HCT116 (cell line): ENCODE measurements around the gene HSPA9. TPM values are rescaled to one million over a fixed set of nuclear protein-coding genes. Genes with fewer than 3 reads are reported as not detected.

Experiments used
- ATAC-seq: fragments of 200-7000 bp; cut with Tn5 transposase; 2 replicates; pipeline ENCODE4 v1.9.1; 2020; ENCODE audit warnings: mild to moderate bottlenecking, moderate library complexity
- BruUV-seq: library from RNA; stranded (reverse); fragments of 400-500 nt; replicated peaks from 2 replicates; lab custom pipeline; 2021; lab: Mats Ljungman, UMichigan
- CTCF ChIA-PET: fragments of 300-600 bp; sonication (Branson Sonifier 250); formaldehyde crosslinking; loops from one replicate; lab custom pipeline; 2021; ENCODE audit warnings: antibody characterized with exemption; lab: Charles Lee
- POLR2A ChIA-PET: fragments of 300-600, 350-600 bp; sonication (Branson Sonifier 250); formaldehyde crosslinking; loops from one replicate; lab custom pipeline; 2021; ENCODE audit warnings: antibody characterized with exemption; lab: Charles Lee
- RAD21 ChIA-PET, 2 experiments: fragments of 300-600 bp; sonication (Branson Sonifier 250); formaldehyde crosslinking; loops; one replicate each; lab custom pipeline; 2023; ENCODE audit warnings: low total read pairs in 2 of 2; ENCODE audit not compliant: uncharacterized antibody in 2 of 2, unreplicated experiment in 2 of 2, low non-redundant PET in 1 of 2; lab: Charles Lee
- DNase-seq: peaks from one replicate; pipeline ENCODE4 v3.0.0-alpha.2; 2010; ENCODE audit warnings: low read depth, low spot score
- H2AFZ ChIP-seq: fragments of 200-600 bp; shearing (Covaris generic), sonication (generic); 2 replicates; pipeline ENCODE4 v1.6.1; 2017; ENCODE audit warnings: low read depth, mixed run types, mixed read lengths, antibody characterized with exemption, low read length; ENCODE audit not compliant: poor library complexity, severe bottlenecking
- H3K27ac ChIP-seq: 2 replicates; pipeline ENCODE4 v1.5.1; 2012; ENCODE audit warnings: low read depth, low read length
- H3K27me3 ChIP-seq: fragments of 200-600 bp; sonication (generic); 2 replicates; pipeline ENCODE4 v1.6.1; 2016; ENCODE audit warnings: mixed run types, low read length, mixed read lengths; ENCODE audit not compliant: insufficient read depth
- H3K36me3 ChIP-seq, 2 experiments: fragments of 200-500 bp in 1 of 2; fragments of 200-600 bp in 1 of 2; sonication (Bioruptor generic) in 1 of 2; sonication (generic) in 1 of 2; 2 replicates each; pipeline versions ENCODE4 v1.5.1 to v1.6.1; 2014 to 2016; ENCODE audit warnings: low read length in 2 of 2, inconsistent platforms in 1 of 2, mixed read lengths in 1 of 2, mixed run types in 1 of 2; ENCODE audit not compliant: insufficient read depth in 2 of 2, control insufficient read depth in 1 of 2
- H3K4me1 ChIP-seq, 2 experiments: fragments of 200-600 bp in 1 of 2; sonication (generic) in 1 of 2; 2 replicates each; pipeline versions ENCODE4 v1.5.1 to v1.6.1; 2012 to 2017; ENCODE audit warnings: low read length in 2 of 2, inconsistent platforms in 1 of 2, mild to moderate bottlenecking in 1 of 2, mixed read lengths in 1 of 2, mixed run types in 1 of 2, moderate library complexity in 1 of 2; ENCODE audit not compliant: insufficient read depth in 2 of 2, control insufficient read depth in 1 of 2
- H3K4me2 ChIP-seq: fragments of 200-600 bp; sonication (generic); 2 replicates; pipeline ENCODE4 v1.6.1; 2017; ENCODE audit warnings: mixed run types, low read length, mixed read lengths
- H3K4me3 ChIP-seq, 2 experiments: fragments of 200-600 bp in 1 of 2; sonication (generic) in 1 of 2; replicated peaks in 1 of 2; 2 replicates each; pipeline ENCODE4 v1.5.1; 2011 to 2016; ENCODE audit warnings: low read length in 2 of 2, control low read depth in 1 of 2, low read depth in 1 of 2, mild to moderate bottlenecking in 1 of 2, mixed read lengths in 1 of 2, mixed run types in 1 of 2
- H3K79me2 ChIP-seq: fragments of 200-600 bp; sonication (generic); 2 replicates; pipeline ENCODE4 v1.6.1; 2017; ENCODE audit warnings: mild to moderate bottlenecking, mixed run types, low read length, moderate library complexity, mixed read lengths; ENCODE audit not compliant: insufficient read depth
- H3K9ac ChIP-seq: fragments of 200-600 bp; sonication (generic); 2 replicates; pipeline ENCODE4 v1.6.1; 2016; ENCODE audit warnings: low read length, mixed read lengths
- H3K9me2 ChIP-seq: fragments of 200-600 bp; sonication (generic), shearing (Covaris generic); 2 replicates; pipeline ENCODE4 v1.6.1; 2017; ENCODE audit warnings: mixed run types, mild to moderate bottlenecking, moderate library complexity; ENCODE audit not compliant: insufficient read depth
- H3K9me3 ChIP-seq, 2 experiments: fragments of 200-500 bp in 1 of 2; fragments of 200-600 bp in 1 of 2; sonication (Bioruptor generic) in 1 of 2; sonication (generic) in 1 of 2; 2 replicates each; pipeline ENCODE4 v1.6.1; 2014 to 2017; ENCODE audit warnings: low read length in 2 of 2, mixed read lengths in 2 of 2, inconsistent platforms in 1 of 2, low read depth in 1 of 2, mild to moderate bottlenecking in 1 of 2, mixed run types in 1 of 2, moderate library complexity in 1 of 2; ENCODE audit not compliant: control insufficient read depth in 1 of 2, insufficient read depth in 1 of 2
- H4K20me1 ChIP-seq: fragments of 200-600 bp; sonication (generic), shearing (Covaris generic); 2 replicates; pipeline ENCODE4 v1.6.1; 2017; ENCODE audit warnings: mixed run types, mild to moderate bottlenecking, moderate library complexity; ENCODE audit not compliant: insufficient read depth
- CEBPB ChIP-seq: IDR thresholded peaks from 2 replicates; pipeline ENCODE4 v1.6.1; 2012; ENCODE audit warnings: low read depth
- EGR1 ChIP-seq: IDR thresholded peaks from 2 replicates; pipeline ENCODE4 v1.6.1; 2012; ENCODE audit warnings: low read depth
- EZH2phosphoT487 ChIP-seq: fragments of 200-600 bp; IDR thresholded peaks from 2 replicates; pipeline ENCODE4 v1.6.1; 2018; ENCODE audit warnings: antibody characterized with exemption, borderline replicate concordance
- JUND ChIP-seq: IDR thresholded peaks from 2 replicates; pipeline ENCODE4 v1.6.1; 2012
- POLR2A ChIP-seq: IDR thresholded peaks from 2 replicates; pipeline ENCODE4 v1.7.0; 2011; ENCODE audit warnings: borderline replicate concordance; ENCODE audit not compliant: insufficient read depth, insufficient read length; ENCODE audit errors: extremely low read depth
- SP1 ChIP-seq: IDR thresholded peaks from 2 replicates; pipeline ENCODE4 v1.6.1; 2012; ENCODE audit warnings: low read depth
- SRF ChIP-seq: IDR thresholded peaks from 2 replicates; pipeline ENCODE4 v1.6.1; 2012; ENCODE audit warnings: low read depth
- intact Hi-C: fragments of 100-400 bp; cut with micrococcal nuclease; formaldehyde crosslinking; loops from 2 replicates; pipeline ENCODE4 v1.10.0; 2022
- total RNA-seq: library from RNA; stranded (reverse); gene quantifications from one replicate; pipeline ENCODE4 v1.2.1, GENCODE V29; 2021; ENCODE audit not compliant: unreplicated experiment
- TF ChIP-seq, protein P1 (sequence below): IDR thresholded peaks from 2 replicates; pipeline ENCODE4 v1.6.1; 2011; ENCODE audit warnings: mild to moderate bottlenecking, low read length, moderate library complexity; ENCODE audit not compliant: insufficient replicate concordance; ENCODE audit errors: extremely low read depth
- TF ChIP-seq, protein P2 (sequence below): IDR thresholded peaks from 2 replicates; pipeline ENCODE4 v1.6.1; 2012
- TF ChIP-seq, protein P3 (sequence below): IDR thresholded peaks from 2 replicates; pipeline ENCODE4 v1.6.1; 2012
- TF ChIP-seq, protein P4 (sequence below): IDR thresholded peaks from 2 replicates; pipeline ENCODE4 v1.6.1; 2012; ENCODE audit warnings: low read depth

The HSPA9 gene
- total RNA-seq, 1 experiment from 2014 or later: 486 TPM

DNA sequence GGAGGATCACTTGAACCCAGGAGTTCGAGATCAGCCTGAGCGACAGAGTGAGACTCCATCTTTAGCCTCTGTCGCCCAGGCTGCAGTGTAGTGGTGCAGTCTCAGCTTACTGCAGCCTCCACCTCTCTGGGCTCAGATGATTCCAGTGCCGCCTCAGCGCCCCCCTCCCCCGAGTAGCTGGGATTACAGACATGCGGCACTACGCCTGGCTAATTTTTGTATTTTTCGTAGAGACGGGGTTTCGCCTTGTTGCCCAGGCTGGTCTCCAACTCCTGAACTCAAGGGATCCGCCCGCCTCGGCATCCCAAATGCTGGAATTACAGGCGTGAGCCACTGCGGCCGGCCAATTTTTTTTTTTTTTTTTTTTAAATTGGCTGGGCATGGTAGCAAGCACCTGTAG, 2.3 kb upstream of the HSPA9 start:
- CTCF ChIA-PET: interaction anchor here (1.2 kb wide), 1 partner anchor 212 kb away, joined by 3 read pairs; no protein-coding TSS in a partner anchor
- H3K27ac ChIP-seq: no peak overlapping the region
- intact Hi-C loops: loop anchor here (5.0 kb wide), 1 partner anchor 815 kb away; no protein-coding TSS in a partner anchor

More for the DNA sequence above, 2.3 kb upstream of the HSPA9 start:
- DNase-seq (no peak), ATAC-seq (no peak)
- TF ChIP-seq POLR2A: no peak
- TF ChIP-seq, protein P1, sequence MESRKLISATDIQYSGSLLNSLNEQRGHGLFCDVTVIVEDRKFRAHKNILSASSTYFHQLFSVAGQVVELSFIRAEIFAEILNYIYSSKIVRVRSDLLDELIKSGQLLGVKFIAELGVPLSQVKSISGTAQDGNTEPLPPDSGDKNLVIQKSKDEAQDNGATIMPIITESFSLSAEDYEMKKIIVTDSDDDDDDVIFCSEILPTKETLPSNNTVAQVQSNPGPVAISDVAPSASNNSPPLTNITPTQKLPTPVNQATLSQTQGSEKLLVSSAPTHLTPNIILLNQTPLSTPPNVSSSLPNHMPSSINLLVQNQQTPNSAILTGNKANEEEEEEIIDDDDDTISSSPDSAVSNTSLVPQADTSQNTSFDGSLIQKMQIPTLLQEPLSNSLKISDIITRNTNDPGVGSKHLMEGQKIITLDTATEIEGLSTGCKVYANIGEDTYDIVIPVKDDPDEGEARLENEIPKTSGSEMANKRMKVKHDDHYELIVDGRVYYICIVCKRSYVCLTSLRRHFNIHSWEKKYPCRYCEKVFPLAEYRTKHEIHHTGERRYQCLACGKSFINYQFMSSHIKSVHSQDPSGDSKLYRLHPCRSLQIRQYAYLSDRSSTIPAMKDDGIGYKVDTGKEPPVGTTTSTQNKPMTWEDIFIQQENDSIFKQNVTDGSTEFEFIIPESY: no peak
- TF ChIP-seq, protein P2, sequence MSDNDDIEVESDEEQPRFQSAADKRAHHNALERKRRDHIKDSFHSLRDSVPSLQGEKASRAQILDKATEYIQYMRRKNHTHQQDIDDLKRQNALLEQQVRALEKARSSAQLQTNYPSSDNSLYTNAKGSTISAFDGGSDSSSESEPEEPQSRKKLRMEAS: no peak
- no peak for TF ChIP-seq CEBPB
- no peak for TF ChIP-seq EGR1
- TF ChIP-seq SRF: no peak
- TF ChIP-seq, protein P3, sequence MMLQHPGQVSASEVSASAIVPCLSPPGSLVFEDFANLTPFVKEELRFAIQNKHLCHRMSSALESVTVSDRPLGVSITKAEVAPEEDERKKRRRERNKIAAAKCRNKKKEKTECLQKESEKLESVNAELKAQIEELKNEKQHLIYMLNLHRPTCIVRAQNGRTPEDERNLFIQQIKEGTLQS: no peak
- TF ChIP-seq, protein P4, sequence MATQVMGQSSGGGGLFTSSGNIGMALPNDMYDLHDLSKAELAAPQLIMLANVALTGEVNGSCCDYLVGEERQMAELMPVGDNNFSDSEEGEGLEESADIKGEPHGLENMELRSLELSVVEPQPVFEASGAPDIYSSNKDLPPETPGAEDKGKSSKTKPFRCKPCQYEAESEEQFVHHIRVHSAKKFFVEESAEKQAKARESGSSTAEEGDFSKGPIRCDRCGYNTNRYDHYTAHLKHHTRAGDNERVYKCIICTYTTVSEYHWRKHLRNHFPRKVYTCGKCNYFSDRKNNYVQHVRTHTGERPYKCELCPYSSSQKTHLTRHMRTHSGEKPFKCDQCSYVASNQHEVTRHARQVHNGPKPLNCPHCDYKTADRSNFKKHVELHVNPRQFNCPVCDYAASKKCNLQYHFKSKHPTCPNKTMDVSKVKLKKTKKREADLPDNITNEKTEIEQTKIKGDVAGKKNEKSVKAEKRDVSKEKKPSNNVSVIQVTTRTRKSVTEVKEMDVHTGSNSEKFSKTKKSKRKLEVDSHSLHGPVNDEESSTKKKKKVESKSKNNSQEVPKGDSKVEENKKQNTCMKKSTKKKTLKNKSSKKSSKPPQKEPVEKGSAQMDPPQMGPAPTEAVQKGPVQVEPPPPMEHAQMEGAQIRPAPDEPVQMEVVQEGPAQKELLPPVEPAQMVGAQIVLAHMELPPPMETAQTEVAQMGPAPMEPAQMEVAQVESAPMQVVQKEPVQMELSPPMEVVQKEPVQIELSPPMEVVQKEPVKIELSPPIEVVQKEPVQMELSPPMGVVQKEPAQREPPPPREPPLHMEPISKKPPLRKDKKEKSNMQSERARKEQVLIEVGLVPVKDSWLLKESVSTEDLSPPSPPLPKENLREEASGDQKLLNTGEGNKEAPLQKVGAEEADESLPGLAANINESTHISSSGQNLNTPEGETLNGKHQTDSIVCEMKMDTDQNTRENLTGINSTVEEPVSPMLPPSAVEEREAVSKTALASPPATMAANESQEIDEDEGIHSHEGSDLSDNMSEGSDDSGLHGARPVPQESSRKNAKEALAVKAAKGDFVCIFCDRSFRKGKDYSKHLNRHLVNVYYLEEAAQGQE: no peak
- TF ChIP-seq SP1: no peak
- no peak for TF ChIP-seq EZH2phosphoT487
- no peak for TF ChIP-seq JUND
- Histone ChIP-seq H2AFZ (no peak overlapping the region), H3K4me1 (peaks cover 10 to 24% of the 10 kb centered on the region in 2 experiments; a peak in 3 of 4 replicates), H3K27me3 (no peaks in the 10 kb centered on the region), H3K9me2 (no peaks in the 10 kb centered on the region), H3K4me3 (no peak overlapping the region), H3K9ac (no peak overlapping the region), H3K36me3 (peaks cover 10 to 12% of the 10 kb centered on the region in 2 experiments), H4K20me1 (no peaks in the 10 kb centered on the region), H3K9me3 (no peaks in the 10 kb centered on the region), H3K4me2 (no peak overlapping the region), H3K79me2 (peaks cover 29% of the 10 kb centered on the region)
- BruUV-seq: no TSS peak
- ChIA-PET RAD21 (no interaction called here), POLR2A (no interaction called here)
